ENCODE data around the gene SCARB2. TPM values are rescaled to one million over a fixed set of nuclear protein-coding genes. Genes with fewer than 3 reads are reported as not detected.

The SCARB2 gene
- total and polyA plus RNA-seq, 8 donors: 36.8 to 123 (median 72.4) TPM

DNA sequence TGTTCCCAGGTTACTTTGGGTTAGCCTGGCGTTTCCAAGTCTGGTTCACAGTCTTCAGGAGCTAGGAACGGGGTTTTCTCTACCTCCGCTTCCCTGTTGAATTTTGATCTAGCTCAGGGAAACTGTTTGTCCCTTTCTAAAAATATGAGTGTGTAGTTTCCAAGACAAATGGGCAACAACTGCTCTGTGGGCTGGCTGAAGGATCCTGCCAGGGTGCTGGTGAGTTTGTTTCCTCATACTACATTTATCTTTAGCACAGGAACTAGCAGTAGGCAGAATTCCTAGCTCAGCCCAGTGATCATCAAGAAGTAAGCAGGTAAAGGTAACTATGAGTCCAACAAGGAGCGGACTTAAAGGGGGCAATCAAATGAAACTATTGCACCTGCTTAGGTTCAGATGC is 24.6 kb upstream of the SCARB2 start:
- no peak for DNase-seq
- Histone ChIP-seq H3K36me3 (no peaks in the 10 kb centered on the region), H3K4me3 (no peak overlapping the region), H3K4me1 (peaks cover 11 to 19% (median 12%) of the 10 kb centered on the region in 3 donors), H3K27ac (peak overlapping the region in 3 of 4 donors; percentile 7 to 57 (median 23)), H3K27me3 (no peaks in the 10 kb centered on the region), H3K9me3 (no peaks in the 10 kb centered on the region)
- intact Hi-C loops (cut with DNase I): no loop called here
- FAIRE-seq: no peak
- peak in 1 of 4 donors; percentile 23 for ATAC-seq
- WGBS, 2 donors: 70 to 88% methylated on average over 4 of the region's 4 CpGs
- TF ChIP-seq CTCF (IDR thresholded peaks at IDR 0.05): no peak

DNA sequence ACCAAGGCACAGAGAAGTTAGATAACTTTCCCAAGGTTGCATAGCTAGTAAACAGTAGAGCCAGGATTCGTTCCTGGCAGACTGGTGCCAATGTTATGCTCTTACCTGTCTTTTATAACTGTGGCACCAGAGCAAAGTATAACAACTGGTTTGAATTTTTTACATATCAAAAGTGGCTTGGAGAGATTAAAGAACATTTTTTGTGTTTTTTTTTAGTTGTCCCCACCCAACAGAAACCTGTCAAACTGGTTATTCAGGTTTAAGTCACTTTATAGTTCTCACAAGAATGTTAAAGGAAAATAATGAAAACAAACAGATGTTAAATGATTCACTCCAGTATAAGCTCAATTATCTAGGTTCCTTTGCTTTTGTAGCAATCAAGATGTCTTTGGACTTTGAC is 22.3 kb upstream of the SCARB2 start:
- Histone ChIP-seq H3K36me3 (no peaks in the 10 kb centered on the region), H3K27ac (peak overlapping the region; percentile 40 to 84 (median 61)), H3K4me1 (peaks cover 23 to 30% (median 26%) of the 10 kb centered on the region in 3 donors), H3K9me3 (no peaks in the 10 kb centered on the region), H3K27me3 (no peaks in the 10 kb centered on the region), H3K4me3 (no peak overlapping the region)
- ATAC-seq (peak; percentile 79 to 90 (median 88)), DNase-seq (peak in 3 of 6 donors; percentile 46 to 58 (median 54)), FAIRE-seq (peak; percentile 97)
- TF ChIP-seq CTCF (IDR thresholded peaks at IDR 0.05): no peak
- intact Hi-C loops (cut with DNase I): no loop called here
- 7% methylated on average over 1 of the region's 1 CpG for WGBS, 2 donors

- WGBS, 2 donors: 18 to 19% methylated on average over 2 of the region's 2 CpGs
- no peaks in the 10 kb centered on the region for H3K36me3 ChIP-seq
- FAIRE-seq (no peak), ATAC-seq (peak; percentile 3 to 24 (median 15)), DNase-seq (no peak)
- TF ChIP-seq CTCF (IDR thresholded peaks at IDR 0.05): no peak
- peaks cover 23 to 30% (median 26%) of the 10 kb centered on the region in 3 donors for H3K4me1 ChIP-seq
- intact Hi-C loops (cut with DNase I): no loop called here
- no peaks in the 10 kb centered on the region for H3K27me3 ChIP-seq
- no peaks in the 10 kb centered on the region for H3K9me3 ChIP-seq
- no peak overlapping the region for H3K4me3 ChIP-seq
- H3K27ac ChIP-seq: peak overlapping the region; percentile 40 to 84 (median 61)
Measured at GRCh38 chr4:76235407-76235806, 21.8 kb upstream of the SCARB2 start.

DNA sequence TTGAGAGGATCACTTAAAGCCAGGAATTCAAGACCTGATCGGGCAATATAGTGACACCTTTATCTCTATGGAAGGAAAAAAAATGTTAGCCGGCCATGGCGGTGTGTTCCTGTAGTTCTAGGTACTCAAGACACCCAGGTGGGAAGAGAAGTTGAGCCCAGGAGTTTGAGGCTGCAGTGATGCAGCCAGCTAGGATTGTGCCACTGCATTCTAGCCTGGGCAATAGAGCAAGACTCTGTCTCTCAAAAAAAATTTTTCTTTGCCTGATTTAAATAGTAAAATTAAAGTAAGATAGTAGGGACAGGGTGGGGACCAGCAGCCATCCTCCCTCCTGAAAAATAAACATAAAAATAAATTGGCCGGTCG is 21.0 kb upstream of the SCARB2 start:
- Histone ChIP-seq H3K27ac (peak overlapping the region in 3 of 4 donors; percentile 1 to 84 (median 68)), H3K4me3 (no peak overlapping the region), H3K9me3 (no peaks in the 10 kb centered on the region), H3K27me3 (no peaks in the 10 kb centered on the region), H3K4me1 (peaks cover 23 to 30% (median 26%) of the 10 kb centered on the region in 3 donors), H3K36me3 (no peaks in the 10 kb centered on the region)
- ATAC-seq (no peak), FAIRE-seq (no peak), DNase-seq (no peak)
- intact Hi-C loops (cut with DNase I): no loop called here
- 73 to 82% methylated on average over 5 of the region's 5 CpGs for WGBS, 2 donors
- TF ChIP-seq CTCF (IDR thresholded peaks at IDR 0.05): no peak

DNA sequence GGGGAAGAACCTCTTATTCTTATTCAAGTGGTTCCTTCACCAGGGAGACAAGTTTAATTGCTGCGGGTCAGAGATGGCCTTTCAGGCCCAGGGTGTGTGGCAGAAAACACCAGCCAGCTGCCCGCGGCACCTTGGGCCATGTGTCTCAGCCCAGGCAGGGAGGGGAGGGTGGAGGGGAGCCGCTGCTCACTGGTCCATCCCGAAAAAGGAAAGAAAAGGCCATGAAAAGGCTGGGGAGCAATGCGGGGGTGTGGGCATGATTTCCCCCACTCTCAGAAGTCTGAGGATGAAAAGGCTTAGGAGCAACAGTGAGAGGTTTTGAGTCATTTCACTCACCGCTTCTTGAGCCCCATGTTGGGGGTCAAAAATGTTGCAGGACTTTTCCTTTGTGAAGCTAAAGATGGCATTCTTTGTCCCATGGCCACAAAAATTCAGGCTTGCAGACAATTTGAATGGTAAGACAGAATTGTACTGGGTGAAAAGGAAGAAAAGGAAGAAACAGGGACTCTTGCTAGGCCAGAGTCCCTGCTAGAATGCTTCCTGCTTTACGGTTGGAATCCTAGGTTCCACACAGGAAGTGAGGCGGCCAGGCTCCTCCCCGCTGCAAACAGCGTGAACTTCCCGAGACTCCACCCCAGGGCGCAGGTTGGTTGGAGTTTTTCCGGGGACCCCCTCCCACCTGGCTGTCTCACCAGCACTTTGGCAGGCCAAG is 20.5 kb upstream of the SCARB2 start:
- Histone ChIP-seq H3K4me3 (no peak overlapping the region), H3K4me1 (peaks cover 23 to 30% (median 26%) of the 10 kb centered on the region in 3 donors), H3K36me3 (no peaks in the 10 kb centered on the region), H3K9me3 (no peaks in the 10 kb centered on the region), H3K27me3 (no peaks in the 10 kb centered on the region), H3K27ac (peak overlapping the region in 2 of 4 donors; percentile 1 to 84)
- intact Hi-C loops (cut with DNase I): no loop called here
- ATAC-seq (no peak), FAIRE-seq (no peak), DNase-seq (peak in 1 of 6 donors; percentile 59)
- no peak for TF ChIP-seq CTCF (IDR thresholded peaks at IDR 0.05)
- 83 to 94% methylated on average over 14 of the region's 14 CpGs for WGBS, 2 donors
